ENCODE results near the gene PJVK.

- peak in 1 of 3 donors; percentile 3 for TF ChIP-seq CTCF (IDR thresholded peaks at IDR 0.05)
- TF ChIP-seq POLR2A (IDR thresholded peaks at IDR 0.05), result no peak
These were observed 28.1 kb downstream of the PJVK start for GRCh38 chr2:178479275-178479616.
